Non-pigmented ciliary epithelial cell (primary cell): ENCODE measurements around the gene KLHL17.
"Not testable (repeated sequence)": the region's sequence is repeated elsewhere in the genome, so short reads cannot be mapped to it uniquely, and the experiment has no call there.

ENCODE experiments used
- DNase-seq: peaks from one replicate; pipeline ENCODE4 v3.0.0-alpha.2; 2010; ENCODE audit warnings: low read depth

The KLHL17 gene

GRCh38 chr1:970242-970972 is 10.0 kb downstream of the KLHL17 start:
- DNase-seq, result no peak

DNA sequence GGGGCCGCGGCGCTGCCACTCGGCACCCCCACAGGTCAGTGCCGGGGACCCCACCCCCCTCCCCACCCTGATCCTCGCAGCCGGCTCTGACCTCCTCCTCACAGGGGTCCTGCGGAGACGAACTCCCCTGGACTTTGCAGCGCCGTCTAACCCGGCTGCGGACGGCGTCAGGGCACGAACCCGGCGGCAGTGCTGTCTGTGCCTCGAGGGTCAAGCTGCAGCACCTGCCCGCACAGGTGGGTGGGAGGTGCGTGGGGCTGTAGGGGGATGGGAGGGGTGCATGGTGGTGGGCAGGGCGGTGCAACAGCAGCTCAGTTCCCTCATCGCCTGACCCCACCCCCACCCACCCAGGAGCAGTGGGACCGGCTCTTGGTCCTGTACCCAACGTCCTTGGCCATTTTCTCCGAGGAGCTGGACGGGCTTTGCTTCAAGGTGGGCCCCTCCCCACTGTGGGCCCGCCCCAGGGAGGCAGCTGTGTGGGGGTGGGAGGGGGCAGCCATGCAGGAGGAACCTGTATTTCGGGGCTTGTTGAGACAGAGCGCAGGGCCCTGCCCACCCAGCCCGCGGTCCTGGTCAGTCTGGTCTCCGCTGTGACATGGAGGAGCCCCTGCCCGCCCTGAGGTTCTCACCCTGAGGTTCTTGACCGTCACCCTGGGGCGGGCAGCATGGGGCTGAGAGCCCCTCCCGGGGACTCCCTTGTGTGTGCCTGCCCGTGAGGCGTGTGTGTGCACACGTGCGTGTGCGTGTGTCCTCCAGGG is 10.8 kb downstream of the KLHL17 start:
- no peak for DNase-seq

GRCh38 chr1:971751-972506 is 11.5 kb downstream of the KLHL17 start:
- DNase-seq, result no peak

DNA sequence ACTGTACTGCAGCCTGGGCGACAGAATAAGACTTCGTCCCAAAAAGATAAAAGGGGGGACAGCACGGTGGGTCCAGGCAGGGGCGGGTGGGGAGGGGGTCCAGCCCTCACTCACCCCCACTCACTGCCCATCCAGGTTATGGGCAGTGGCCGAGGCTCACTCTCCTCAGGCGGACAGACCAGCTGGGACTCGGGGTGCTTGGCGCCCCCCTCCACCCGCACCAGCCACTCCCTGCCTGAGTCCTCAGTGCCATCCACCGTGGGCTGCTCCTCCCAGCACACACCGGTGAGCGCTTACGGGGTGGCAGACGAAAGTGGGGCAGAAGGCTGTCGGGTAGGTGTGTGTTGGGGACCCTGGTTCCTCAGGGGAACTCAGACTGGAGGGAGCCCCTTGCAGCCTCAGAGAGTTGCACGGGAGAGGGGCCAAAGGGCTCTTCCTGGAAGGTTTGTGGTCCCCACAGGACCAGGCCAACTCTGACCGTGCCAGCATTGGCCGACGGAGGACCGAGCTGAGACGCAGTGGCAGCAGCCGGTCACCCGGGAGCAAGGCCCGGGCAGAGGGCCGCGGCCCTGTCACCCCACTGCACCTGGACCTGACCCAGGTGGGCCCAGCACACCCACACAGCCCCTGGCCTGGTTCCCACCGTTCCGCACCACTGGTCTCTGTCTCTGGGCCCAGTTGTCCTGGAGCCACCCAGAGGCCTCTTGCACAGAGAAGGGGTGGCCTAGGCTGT is 12.5 kb downstream of the KLHL17 start:
- no peak for DNase-seq

DNA sequence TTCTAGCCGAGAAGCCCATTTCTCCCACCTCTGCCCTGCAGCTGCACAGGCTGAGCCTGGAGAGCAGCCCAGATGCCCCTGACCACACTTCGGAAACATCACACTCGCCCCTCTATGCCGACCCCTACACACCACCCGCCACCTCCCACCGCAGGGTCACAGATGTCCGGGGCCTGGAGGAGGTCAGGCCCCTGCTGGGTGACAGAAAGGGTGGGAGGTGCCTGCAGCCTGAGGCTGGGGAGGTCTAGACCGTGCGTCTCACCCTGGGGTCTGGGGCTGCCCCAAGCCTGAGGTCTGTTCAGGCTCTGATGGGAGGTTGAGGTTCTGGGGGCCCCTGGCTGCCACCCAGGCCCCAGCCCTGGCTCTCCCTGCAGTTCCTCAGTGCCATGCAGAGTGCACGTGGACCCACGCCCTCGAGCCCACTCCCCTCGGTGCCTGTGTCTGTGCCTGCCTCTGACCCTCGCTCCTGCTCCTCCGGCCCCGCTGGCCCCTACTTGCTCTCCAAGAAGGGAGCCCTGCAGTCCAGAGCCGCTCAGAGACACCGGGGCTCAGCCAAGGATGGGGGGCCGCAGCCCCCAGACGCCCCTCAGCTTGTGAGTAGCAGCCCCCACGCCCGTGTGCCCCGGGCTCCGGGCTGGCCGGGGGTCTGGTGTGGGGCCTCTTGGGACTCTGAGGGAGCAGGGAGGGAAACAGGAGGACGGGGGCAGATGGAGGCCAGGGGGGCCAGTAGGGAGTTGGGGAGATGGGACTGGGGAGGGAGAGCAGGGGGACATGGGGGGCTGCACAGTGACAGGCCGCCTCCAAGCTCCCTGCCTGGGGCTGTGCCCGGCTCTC is 13.3 kb downstream of the KLHL17 start:
- DNase-seq, result no peak

DNA sequence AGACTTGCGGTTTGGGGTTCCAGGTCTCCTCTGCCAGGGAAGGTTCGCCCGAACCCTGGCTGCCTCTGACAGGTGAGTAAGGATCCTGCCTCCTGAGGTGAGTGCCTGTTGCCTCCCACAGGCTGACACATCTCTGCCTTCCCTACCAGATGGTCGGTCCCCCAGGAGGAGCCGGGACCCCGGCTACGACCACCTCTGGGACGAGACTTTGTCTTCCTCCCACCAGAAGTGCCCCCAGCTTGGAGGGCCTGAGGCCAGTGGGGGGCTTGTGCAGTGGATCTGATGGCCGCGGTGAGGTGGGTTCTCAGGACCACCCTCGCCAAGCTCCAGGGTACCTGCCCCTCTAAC is 13.9 kb downstream of the KLHL17 start:
- no peak for DNase-seq

GRCh38 chr1:974687-975328 is 14.4 kb downstream of the KLHL17 start:
- DNase-seq, result no peak

GRCh38 chr1:975365-975764 is 15.0 kb downstream of the KLHL17 start:
- no peak for DNase-seq

- DNase-seq, result no peak
These were observed 15.7 kb downstream of the KLHL17 start for GRCh38 chr1:975896-976683.

DNA sequence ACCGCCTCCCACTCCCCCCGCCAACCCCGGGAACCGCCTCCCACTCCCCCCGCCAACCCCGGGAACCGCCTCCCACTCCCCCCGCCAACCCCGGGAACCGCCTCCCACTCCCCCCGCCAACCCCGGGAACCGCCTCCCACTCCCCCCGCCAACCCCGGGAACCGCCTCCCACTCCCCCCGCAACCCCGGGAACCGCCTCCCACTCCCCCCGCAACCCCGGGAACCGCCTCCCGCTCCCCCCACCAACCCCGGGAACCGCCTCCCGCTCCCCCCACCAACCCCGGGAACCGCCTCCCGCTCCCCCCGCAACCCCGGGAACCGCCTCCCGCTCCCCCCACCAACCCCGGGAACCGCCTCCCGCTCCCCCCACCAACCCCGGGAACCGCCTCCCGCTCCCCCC is 16.4 kb downstream of the KLHL17 start:
- not testable (repeated sequence) for DNase-seq

GRCh38 chr1:978069-978834 is 17.9 kb downstream of the KLHL17 start:
- no peak for DNase-seq

DNA sequence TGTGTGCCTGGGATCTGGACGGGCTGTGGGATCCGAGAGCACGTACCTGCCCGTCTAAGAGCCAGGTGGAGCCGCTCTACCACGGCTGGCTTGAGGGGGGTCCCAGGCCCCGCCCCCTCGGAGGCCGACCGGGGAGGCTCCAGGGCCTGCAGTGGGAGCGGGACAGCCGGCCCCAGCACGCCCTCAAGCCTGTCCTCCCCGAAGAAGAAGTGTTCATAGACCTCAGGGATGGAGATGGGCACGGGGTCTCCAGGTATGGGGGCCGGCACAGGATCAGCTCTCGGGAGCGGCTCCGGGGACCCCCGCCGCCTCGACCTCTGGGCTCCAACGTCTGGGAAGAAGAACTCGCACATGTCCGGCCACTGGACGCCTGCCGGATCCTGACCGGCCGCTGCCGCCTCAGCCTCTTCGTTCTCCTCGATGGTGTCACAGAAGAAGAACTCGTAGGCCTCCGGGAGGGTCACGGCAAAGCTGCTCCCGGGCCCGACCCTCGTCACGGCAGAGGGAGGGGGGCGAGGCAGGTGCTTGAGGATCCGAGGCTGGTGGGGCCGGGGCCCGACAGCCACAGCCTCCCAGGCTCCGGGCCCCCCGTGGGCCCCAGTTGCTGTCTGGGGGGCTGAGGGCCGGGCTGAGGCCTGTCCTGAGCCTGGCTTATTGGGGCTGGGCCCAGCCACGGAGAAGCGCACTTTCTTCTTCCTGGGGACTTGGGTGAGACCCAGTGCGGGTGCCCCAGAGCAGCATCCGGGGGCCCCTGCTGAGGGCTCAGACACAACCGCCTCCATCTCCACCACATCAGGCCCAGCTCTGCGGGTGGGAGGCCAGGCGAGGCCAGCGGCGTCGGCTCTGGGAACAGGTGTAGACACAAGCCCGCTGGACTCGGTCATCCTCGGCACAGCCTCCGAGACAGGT is 18.7 kb downstream of the KLHL17 start:
- no peak for DNase-seq

DNA sequence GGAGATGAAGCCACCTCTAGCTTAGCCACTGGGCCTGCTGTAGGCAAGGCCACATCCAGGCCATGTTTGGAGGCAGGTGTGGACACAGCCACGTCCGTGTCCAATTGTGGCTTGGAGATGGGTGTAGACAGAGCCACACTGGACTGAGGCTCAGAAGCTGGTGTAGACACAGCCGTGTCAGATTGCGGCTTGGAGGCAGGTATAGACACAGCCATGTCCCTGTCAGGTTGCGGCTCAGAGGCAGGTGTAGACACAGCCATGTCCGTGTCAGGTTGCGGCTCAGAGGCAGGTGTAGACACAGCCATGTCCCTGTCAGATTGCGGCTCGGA is 19.3 kb downstream of the KLHL17 start:
- DNase-seq, result no peak

- no peak for DNase-seq
These were observed 19.8 kb downstream of the KLHL17 start for GRCh38 chr1:980137-980571.

DNA sequence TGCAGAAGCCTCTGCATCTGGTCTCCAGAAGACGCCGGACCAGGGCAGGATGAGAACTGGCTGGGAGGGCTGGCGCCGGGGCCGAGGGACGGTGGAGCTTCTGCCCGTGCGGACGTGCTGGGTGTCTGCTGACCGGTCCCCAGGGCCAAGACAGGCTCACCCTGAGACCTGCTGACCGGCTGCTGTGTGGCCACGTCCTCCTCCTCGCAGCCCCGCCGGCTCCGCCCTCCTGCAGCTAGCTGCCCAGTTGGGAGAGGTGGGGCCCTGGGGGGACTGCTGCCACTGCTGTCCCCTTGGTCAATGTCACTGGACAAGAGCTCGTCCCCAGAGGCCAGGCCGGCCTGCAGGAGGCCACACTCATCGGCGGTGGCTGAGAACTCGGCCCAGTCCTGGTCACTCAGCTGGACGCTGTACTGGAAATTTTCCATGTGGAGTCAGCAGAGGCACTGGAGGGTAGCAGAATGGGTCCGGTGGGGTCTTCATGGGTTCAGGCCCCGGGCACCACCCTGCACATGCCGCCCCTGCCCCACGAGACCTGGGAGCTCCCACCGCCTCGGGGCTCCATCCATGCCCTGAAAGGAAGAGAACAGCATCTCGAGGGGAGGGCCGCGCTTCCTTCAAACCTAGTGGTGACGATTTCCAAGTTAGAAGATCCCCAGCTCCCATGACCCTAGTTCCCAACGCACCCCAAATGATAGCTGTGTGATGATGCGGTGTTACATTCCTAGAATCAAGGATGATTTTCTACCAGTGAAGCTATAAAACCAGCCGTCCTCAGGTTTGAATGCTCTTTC is 20.4 kb downstream of the KLHL17 start:
- DNase-seq, result no peak

GRCh38 chr1:981491-981954 is 21.1 kb downstream of the KLHL17 start:
- DNase-seq, result no peak

DNA sequence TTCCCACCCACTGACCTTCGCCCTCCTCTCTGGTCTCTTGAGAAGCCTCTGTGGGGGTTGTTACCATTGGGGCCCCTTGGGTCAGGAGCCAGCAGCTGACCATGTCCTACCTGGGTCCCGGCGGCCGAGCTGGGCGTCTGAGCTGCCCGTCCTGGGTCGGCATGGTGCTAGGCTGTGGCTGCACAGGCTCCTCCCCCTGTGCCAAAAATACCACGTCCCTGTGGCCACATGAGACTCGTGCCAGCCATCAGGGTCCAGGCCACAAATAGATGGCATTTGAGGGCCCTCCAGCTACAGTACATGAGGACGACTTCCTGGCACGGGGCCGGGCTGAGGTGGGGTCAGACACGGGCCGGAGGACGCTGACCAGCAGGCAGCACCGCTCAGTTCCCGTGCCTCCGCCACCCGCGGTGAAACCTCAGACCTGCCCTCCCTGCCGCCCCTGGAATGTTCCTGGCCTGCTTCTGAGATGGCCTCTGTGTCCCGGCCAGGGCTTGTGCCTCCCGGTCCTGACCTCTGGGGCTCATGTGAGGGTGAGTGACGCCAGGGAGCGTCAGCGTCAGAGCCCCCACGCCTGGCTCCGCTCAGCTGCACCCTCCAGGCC is 21.7 kb downstream of the KLHL17 start, which contains the start of gene PERM1:
Gene PERM1, minus strand, starts transcription at position 139 of the 604 bp plus-strand sequence. CDS start 1,064 bp downstream, outside the sequence.
- DNase-seq, result no peak
